Measurements from ENCODE around the gene B3GNT8. TPM values are rescaled to one million over a fixed set of nuclear protein-coding genes. Genes with fewer than 3 reads are reported as not detected.
"Not testable (repeated sequence)": the region's sequence is repeated elsewhere in the genome, so short reads cannot be mapped to it uniquely, and the experiment has no call there.

Gene B3GNT8
- polyA plus RNA-seq, 1 donor from 2014 or later: not detected

DNA sequence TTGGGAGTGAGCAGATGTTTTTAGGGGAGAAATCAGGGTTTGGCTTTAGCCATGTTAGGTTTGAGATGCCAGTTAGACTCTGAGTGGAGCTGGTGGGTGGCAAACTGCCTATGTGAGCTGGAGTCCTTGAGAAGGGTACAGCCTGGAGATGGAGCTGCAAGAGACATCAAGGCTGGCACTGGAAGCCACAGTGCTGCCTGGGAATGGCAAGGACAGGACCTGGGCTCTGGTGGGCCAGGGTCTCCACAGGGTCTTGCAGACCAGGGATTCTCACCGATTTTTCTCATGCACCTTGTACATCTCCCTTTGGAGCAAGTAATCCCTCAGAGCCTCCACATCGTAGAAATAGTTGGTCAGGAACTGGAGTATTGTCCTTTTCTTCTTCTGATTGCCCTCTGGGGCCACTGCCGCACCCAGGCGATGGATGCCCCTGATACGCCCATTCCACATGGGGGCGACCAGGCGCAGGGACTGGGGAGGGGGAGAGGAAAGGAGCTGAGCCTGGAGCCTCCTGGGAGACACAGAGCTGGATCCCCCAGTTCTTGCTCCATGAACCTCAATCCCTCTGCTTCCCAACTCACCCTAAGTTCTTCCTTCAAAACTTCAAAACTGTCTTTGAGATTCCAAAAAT, 10.9 kb upstream of the B3GNT8 start:
- H4K20me1 ChIP-seq (ENCODE audit: insufficient read depth): no peaks in the 10 kb centered on the region
- H3F3A ChIP-seq (ENCODE audit: insufficient read depth, low read length, poor library complexity, severe bottlenecking): no peaks in the 10 kb centered on the region
- H3K9me2 ChIP-seq (ENCODE audit: insufficient read depth, low read length): no peaks in the 10 kb centered on the region
- H3K4me3 ChIP-seq (ENCODE audit: low read length): peak overlapping the region; percentile 75
- H3K27me3 ChIP-seq (ENCODE audit: insufficient read depth, low read depth, low read length): no peaks in the 10 kb centered on the region
- no peak overlapping the region for H2AFZ ChIP-seq (ENCODE audit: low read depth, low read length)
- peaks cover 9% of the 10 kb centered on the region for H3K79me2 ChIP-seq (replicated peaks; ENCODE audit: insufficient read depth, low read length)
- no peak overlapping the region for H3K4me2 ChIP-seq (ENCODE audit: low read length)
- H3K9ac ChIP-seq (ENCODE audit: low read length): no peak overlapping the region
- no peak for TF ChIP-seq TAF1 (IDR thresholded peaks at IDR 0.05; ENCODE audit: low read depth)
- no peak for TF ChIP-seq MXI1 (conservative IDR thresholded peaks at IDR 0.05; ENCODE audit: poor library complexity, severe bottlenecking)
- TF ChIP-seq POLR2AphosphoS5 (IDR thresholded peaks at IDR 0.05): no peak
- H3K27ac ChIP-seq (ENCODE audit: low read length): no peak overlapping the region
- no peaks in the 10 kb centered on the region for H3K9me3 ChIP-seq (ENCODE audit: low read length)
- H3K36me3 ChIP-seq (ENCODE audit: insufficient read depth, low read length): no peaks in the 10 kb centered on the region

DNA sequence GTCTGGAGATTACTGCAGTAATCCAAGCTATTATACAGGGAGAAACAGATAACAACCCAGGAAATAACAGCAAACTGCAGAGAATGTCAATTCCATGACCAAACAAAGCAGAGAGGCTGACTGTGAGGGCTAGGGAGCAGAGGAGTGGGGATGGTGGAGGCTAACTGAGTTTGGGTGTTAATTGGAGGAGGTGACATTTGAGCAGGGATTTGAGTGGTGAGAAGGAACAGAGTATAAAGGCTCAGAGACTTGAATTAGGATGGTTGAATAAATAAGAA, 9.4 kb upstream of the B3GNT8 start:
- H3K9me3 ChIP-seq (ENCODE audit: low read length): no peaks in the 10 kb centered on the region
- H3K4me2 ChIP-seq (ENCODE audit: low read length): no peak overlapping the region
- no peaks in the 10 kb centered on the region for H4K20me1 ChIP-seq (ENCODE audit: insufficient read depth)
- H3K9ac ChIP-seq (ENCODE audit: low read length): no peak overlapping the region
- no peak overlapping the region for H2AFZ ChIP-seq (ENCODE audit: low read depth, low read length)
- H3K79me2 ChIP-seq (replicated peaks; ENCODE audit: insufficient read depth, low read length): peaks cover 9% of the 10 kb centered on the region
- no peak overlapping the region for H3K4me3 ChIP-seq (ENCODE audit: low read length)
- TF ChIP-seq EP300 (conservative IDR thresholded peaks at IDR 0.05; ENCODE audit: poor library complexity, severe bottlenecking): no peak
- no peak for TF ChIP-seq EZH2 (IDR thresholded peaks at IDR 0.05; ENCODE audit: borderline replicate concordance, insufficient read depth, low read length, poor library complexity, severe bottlenecking)
- TF ChIP-seq RAD21 (conservative IDR thresholded peaks at IDR 0.05): no peak
- TF ChIP-seq POLR2AphosphoS5 (IDR thresholded peaks at IDR 0.05): no peak
- TF ChIP-seq TAF1 (IDR thresholded peaks at IDR 0.05; ENCODE audit: low read depth): no peak
- TF ChIP-seq MXI1 (conservative IDR thresholded peaks at IDR 0.05; ENCODE audit: poor library complexity, severe bottlenecking): no peak
- H3K9me2 ChIP-seq (ENCODE audit: insufficient read depth, low read length): no peaks in the 10 kb centered on the region
- no peaks in the 10 kb centered on the region for H3K36me3 ChIP-seq (ENCODE audit: insufficient read depth, low read length)
- H3K27me3 ChIP-seq (ENCODE audit: insufficient read depth, low read depth, low read length): no peaks in the 10 kb centered on the region
- H3K27ac ChIP-seq (ENCODE audit: low read length): no peak overlapping the region
- H3F3A ChIP-seq (ENCODE audit: insufficient read depth, low read length, poor library complexity, severe bottlenecking): no peaks in the 10 kb centered on the region

DNA sequence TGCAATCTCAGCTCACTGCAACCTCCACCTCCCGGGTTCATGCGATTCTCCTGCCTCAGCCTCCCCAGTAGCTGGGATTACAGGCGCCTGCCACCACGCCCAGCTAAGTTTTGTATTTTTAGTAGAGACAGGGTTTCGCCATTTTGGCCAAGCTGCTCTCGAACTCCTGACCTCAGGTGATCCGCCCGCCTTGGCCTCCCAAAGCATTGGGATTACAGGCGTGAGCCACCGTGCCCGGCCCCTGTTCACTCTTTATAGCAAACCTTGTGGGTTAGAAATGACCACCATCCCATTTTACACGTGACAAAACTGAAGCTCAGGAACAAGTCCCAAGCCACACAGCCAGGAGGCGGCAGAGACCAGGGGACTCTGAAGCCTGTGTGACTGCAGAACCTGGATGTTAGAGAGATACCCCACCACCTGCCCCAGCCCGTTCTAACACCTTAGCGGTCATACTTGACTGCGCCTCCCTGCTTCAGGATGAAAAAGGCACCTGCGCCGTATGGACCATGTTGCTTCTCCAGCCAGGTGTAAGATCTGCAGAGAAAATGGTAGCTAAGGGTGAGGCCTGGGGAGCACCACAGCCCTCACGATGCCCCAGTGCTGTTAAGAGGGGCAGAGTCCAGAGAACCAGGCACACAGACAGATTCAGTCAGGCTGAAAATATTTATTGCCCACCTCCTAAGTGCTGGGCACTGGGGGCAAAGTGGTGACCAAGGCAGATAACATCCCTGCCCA, 8.9 kb upstream of the B3GNT8 start:
- no peaks in the 10 kb centered on the region for H3K9me2 ChIP-seq (ENCODE audit: insufficient read depth, low read length)
- H4K20me1 ChIP-seq (ENCODE audit: insufficient read depth): no peaks in the 10 kb centered on the region
- no peaks in the 10 kb centered on the region for H3K9me3 ChIP-seq (ENCODE audit: low read length)
- peaks cover 9% of the 10 kb centered on the region for H3K79me2 ChIP-seq (replicated peaks; ENCODE audit: insufficient read depth, low read length)
- H3K4me3 ChIP-seq (ENCODE audit: low read length): no peak overlapping the region
- no peak overlapping the region for H2AFZ ChIP-seq (ENCODE audit: low read depth, low read length)
- H3K27me3 ChIP-seq (ENCODE audit: insufficient read depth, low read depth, low read length): no peaks in the 10 kb centered on the region
- no peak overlapping the region for H3K4me2 ChIP-seq (ENCODE audit: low read length)
- no peaks in the 10 kb centered on the region for H3F3A ChIP-seq (ENCODE audit: insufficient read depth, low read length, poor library complexity, severe bottlenecking)
- no peaks in the 10 kb centered on the region for H3K36me3 ChIP-seq (ENCODE audit: insufficient read depth, low read length)
- no peak overlapping the region for H3K27ac ChIP-seq (ENCODE audit: low read length)
- H3K9ac ChIP-seq (ENCODE audit: low read length): no peak overlapping the region
- TF ChIP-seq TAF1 (IDR thresholded peaks at IDR 0.05; ENCODE audit: low read depth): no peak
- TF ChIP-seq, protein P1, sequence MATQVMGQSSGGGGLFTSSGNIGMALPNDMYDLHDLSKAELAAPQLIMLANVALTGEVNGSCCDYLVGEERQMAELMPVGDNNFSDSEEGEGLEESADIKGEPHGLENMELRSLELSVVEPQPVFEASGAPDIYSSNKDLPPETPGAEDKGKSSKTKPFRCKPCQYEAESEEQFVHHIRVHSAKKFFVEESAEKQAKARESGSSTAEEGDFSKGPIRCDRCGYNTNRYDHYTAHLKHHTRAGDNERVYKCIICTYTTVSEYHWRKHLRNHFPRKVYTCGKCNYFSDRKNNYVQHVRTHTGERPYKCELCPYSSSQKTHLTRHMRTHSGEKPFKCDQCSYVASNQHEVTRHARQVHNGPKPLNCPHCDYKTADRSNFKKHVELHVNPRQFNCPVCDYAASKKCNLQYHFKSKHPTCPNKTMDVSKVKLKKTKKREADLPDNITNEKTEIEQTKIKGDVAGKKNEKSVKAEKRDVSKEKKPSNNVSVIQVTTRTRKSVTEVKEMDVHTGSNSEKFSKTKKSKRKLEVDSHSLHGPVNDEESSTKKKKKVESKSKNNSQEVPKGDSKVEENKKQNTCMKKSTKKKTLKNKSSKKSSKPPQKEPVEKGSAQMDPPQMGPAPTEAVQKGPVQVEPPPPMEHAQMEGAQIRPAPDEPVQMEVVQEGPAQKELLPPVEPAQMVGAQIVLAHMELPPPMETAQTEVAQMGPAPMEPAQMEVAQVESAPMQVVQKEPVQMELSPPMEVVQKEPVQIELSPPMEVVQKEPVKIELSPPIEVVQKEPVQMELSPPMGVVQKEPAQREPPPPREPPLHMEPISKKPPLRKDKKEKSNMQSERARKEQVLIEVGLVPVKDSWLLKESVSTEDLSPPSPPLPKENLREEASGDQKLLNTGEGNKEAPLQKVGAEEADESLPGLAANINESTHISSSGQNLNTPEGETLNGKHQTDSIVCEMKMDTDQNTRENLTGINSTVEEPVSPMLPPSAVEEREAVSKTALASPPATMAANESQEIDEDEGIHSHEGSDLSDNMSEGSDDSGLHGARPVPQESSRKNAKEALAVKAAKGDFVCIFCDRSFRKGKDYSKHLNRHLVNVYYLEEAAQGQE (IDR thresholded peaks at IDR 0.05; ENCODE audit: borderline replicate concordance): no peak

DNA sequence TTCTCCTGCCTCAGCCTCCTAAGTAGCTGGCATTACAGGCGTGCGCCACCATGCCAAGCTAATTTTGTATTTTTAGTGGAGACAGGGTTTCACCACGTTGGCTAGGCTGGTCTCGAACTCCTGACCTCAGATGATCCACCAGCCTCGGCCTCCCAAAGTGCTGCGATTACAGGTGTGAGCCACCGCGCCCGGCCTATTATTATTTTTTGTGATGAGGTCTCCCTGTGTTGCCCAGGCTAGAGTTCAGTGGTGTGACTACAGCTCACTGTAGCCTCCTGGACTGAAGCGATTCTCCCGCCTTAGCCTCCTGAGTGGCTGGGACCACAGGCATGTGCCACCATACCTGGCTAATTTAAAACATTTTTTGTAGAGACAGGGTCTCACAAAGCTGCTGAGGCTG, 8.2 kb upstream of the B3GNT8 start:
- not testable (repeated sequence) for H2AFZ ChIP-seq (ENCODE audit: low read depth, low read length); H3K9me2 ChIP-seq (ENCODE audit: insufficient read depth, low read length); H3K4me2 ChIP-seq (ENCODE audit: low read length); H3K9ac ChIP-seq (ENCODE audit: low read length); H3K9me3 ChIP-seq (ENCODE audit: low read length); H3F3A ChIP-seq (ENCODE audit: insufficient read depth, low read length, poor library complexity, severe bottlenecking); H3K27ac ChIP-seq (ENCODE audit: low read length); H4K20me1 ChIP-seq (ENCODE audit: insufficient read depth); H3K27me3 ChIP-seq (ENCODE audit: insufficient read depth, low read depth, low read length); H3K79me2 ChIP-seq (replicated peaks; ENCODE audit: insufficient read depth, low read length); H3K4me3 ChIP-seq (ENCODE audit: low read length); H3K36me3 ChIP-seq (ENCODE audit: insufficient read depth, low read length)

All from neural cell (in vitro differentiated cells).